ENCODE measurements around the gene CX3CL1. TPM values are rescaled to one million over a fixed set of nuclear protein-coding genes. Genes with fewer than 3 reads are reported as not detected.
"Not testable (repeated sequence)": the region's sequence is repeated elsewhere in the genome, so short reads cannot be mapped to it uniquely, and the experiment has no call there.

CX3CL1 gene
- total RNA-seq, 1 experiment from 2014 or later, result 1.7 TPM

GRCh38 chr16:57341441-57342303 is 30.6 kb upstream of the CX3CL1 start:
- no peak overlapping the region for H3K18ac ChIP-seq (ENCODE audit: insufficient read length, low read depth, low read length)
- no peak overlapping the region for H3K27ac Mint-ChIP-seq
- no peak overlapping the region for H3K4ac ChIP-seq (ENCODE audit: low read depth, low read length)
- H3K14ac ChIP-seq (ENCODE audit: insufficient read depth, low read length), result no peak overlapping the region
- H4K91ac ChIP-seq (ENCODE audit: insufficient read length, low read depth, low read length), result no peak overlapping the region
- no peak overlapping the region for H3K56ac ChIP-seq (ENCODE audit: insufficient read length, low read depth, low read length)
- no peaks in the 10 kb centered on the region for H3K4me1 Mint-ChIP-seq
- no peaks in the 10 kb centered on the region for H3K9me3 ChIP-seq (ENCODE audit: control insufficient read depth, low read depth, low read length)
- no peak overlapping the region for H2BK5ac ChIP-seq (ENCODE audit: insufficient read length, low read length)
- H3K4me2 ChIP-seq (ENCODE audit: insufficient read depth, insufficient read length, low read length), result no peak overlapping the region
- H4K20me1 ChIP-seq (ENCODE audit: control insufficient read depth, insufficient read depth, insufficient read length), result no peaks in the 10 kb centered on the region
- H3K23me2 ChIP-seq (ENCODE audit: insufficient read length, low read depth, low read length, poor library complexity, severe bottlenecking), result no peaks in the 10 kb centered on the region
- H4K5ac ChIP-seq (ENCODE audit: insufficient read length, low read depth, low read length), result no peak overlapping the region
- H2BK12ac ChIP-seq (ENCODE audit: insufficient read length, low read depth, low read length), result no peak overlapping the region
- no peak overlapping the region for H2AFZ ChIP-seq (ENCODE audit: low read length)
- H3K27me3 ChIP-seq (ENCODE audit: insufficient read depth, low read length), result no peaks in the 10 kb centered on the region
- no peak overlapping the region for H2AK5ac ChIP-seq (ENCODE audit: insufficient read length, low read length)
- H3K4me3 Mint-ChIP-seq, result no peak overlapping the region
- peaks cover 3% of the 10 kb centered on the region for H3K27me3 Mint-ChIP-seq (ENCODE audit: low read depth)
- no peaks in the 10 kb centered on the region for H3K4me1 ChIP-seq (ENCODE audit: insufficient read depth, low read length)
- H2BK20ac ChIP-seq (ENCODE audit: low read depth, low read length, poor library complexity, severe bottlenecking), result no peak overlapping the region
- WGBS (ENCODE audit: extremely low coverage, insufficient read length, low lambda C conversion rate), result no CpG with 5 or more reads among the region's 8 CpGs
- no peak for DNase-seq
- H3K36me3 Mint-ChIP-seq (ENCODE audit: insufficient read depth in 1 of 3, low read depth in 3 of 3), result no peaks in the 10 kb centered on the region
- no peak overlapping the region for H3K23ac ChIP-seq (ENCODE audit: insufficient read length, low read depth, low read length)
- H3K79me2 ChIP-seq (ENCODE audit: insufficient read depth, low read length), result no peaks in the 10 kb centered on the region
- TF ChIP-seq CTCF (conservative IDR thresholded peaks at IDR 0.05), result no peak
- H2BK120ac ChIP-seq (ENCODE audit: low read depth, low read length, poor library complexity, severe bottlenecking), result no peak overlapping the region
- H3T11ph ChIP-seq (ENCODE audit: low read length), result no peak overlapping the region
- no peak overlapping the region for H3K9ac ChIP-seq (ENCODE audit: extremely low read depth, insufficient read length, low read length)
- no peak overlapping the region for H4K8ac ChIP-seq (replicated peaks; ENCODE audit: insufficient read length, low read depth, low read length)
- no peak overlapping the region for H2BK15ac ChIP-seq (ENCODE audit: low read depth, low read length)
- H3K9me3 Mint-ChIP-seq, result no peaks in the 10 kb centered on the region; a peak in 1 of 5 replicates
- no peak overlapping the region for H3K27ac ChIP-seq (ENCODE audit: insufficient read length, low read depth, low read length)
- no peaks in the 10 kb centered on the region for H3K79me1 ChIP-seq (ENCODE audit: insufficient read depth, low read depth, low read length, poor library complexity, severe bottlenecking)

GRCh38 chr16:57342606-57343005 is 29.7 kb upstream of the CX3CL1 start:
- not testable (repeated sequence) for H3K9me3 ChIP-seq (ENCODE audit: control insufficient read depth, low read depth, low read length); H2BK15ac ChIP-seq (ENCODE audit: low read depth, low read length); H3K4me2 ChIP-seq (ENCODE audit: insufficient read depth, insufficient read length, low read length); H4K91ac ChIP-seq (ENCODE audit: insufficient read length, low read depth, low read length); H3K23me2 ChIP-seq (ENCODE audit: insufficient read length, low read depth, low read length, poor library complexity, severe bottlenecking); H4K20me1 ChIP-seq (ENCODE audit: control insufficient read depth, insufficient read depth, insufficient read length); H2BK20ac ChIP-seq (ENCODE audit: low read depth, low read length, poor library complexity, severe bottlenecking); H3K36me3 Mint-ChIP-seq (ENCODE audit: insufficient read depth in 1 of 3, low read depth in 3 of 3); DNase-seq; H3K27me3 ChIP-seq (ENCODE audit: insufficient read depth, low read length); H4K8ac ChIP-seq (replicated peaks; ENCODE audit: insufficient read length, low read depth, low read length); H3K23ac ChIP-seq (ENCODE audit: insufficient read length, low read depth, low read length); H3K4me3 Mint-ChIP-seq; H3T11ph ChIP-seq (ENCODE audit: low read length); H3K14ac ChIP-seq (ENCODE audit: insufficient read depth, low read length); H3K27ac Mint-ChIP-seq; H3K4ac ChIP-seq (ENCODE audit: low read depth, low read length); H3K9ac ChIP-seq (ENCODE audit: extremely low read depth, insufficient read length, low read length); H2AK5ac ChIP-seq (ENCODE audit: insufficient read length, low read length); H2BK5ac ChIP-seq (ENCODE audit: insufficient read length, low read length); H2BK12ac ChIP-seq (ENCODE audit: insufficient read length, low read depth, low read length); H2AFZ ChIP-seq (ENCODE audit: low read length); H3K56ac ChIP-seq (ENCODE audit: insufficient read length, low read depth, low read length); H3K4me1 ChIP-seq (ENCODE audit: insufficient read depth, low read length); H3K79me2 ChIP-seq (ENCODE audit: insufficient read depth, low read length); H3K9me3 Mint-ChIP-seq; H4K5ac ChIP-seq (ENCODE audit: insufficient read length, low read depth, low read length); H3K27ac ChIP-seq (ENCODE audit: insufficient read length, low read depth, low read length); H3K18ac ChIP-seq (ENCODE audit: insufficient read length, low read depth, low read length); H3K4me1 Mint-ChIP-seq; H2BK120ac ChIP-seq (ENCODE audit: low read depth, low read length, poor library complexity, severe bottlenecking); H3K79me1 ChIP-seq (ENCODE audit: insufficient read depth, low read depth, low read length, poor library complexity, severe bottlenecking)
- WGBS (ENCODE audit: extremely low coverage, insufficient read length, low lambda C conversion rate), result no CpG with 5 or more reads among the region's 9 CpGs
- peaks cover 10% of the 10 kb centered on the region for H3K27me3 Mint-ChIP-seq (ENCODE audit: low read depth)

Measured in H9 (cell line).